Measurements from ENCODE around the gene C1QL2. TPM values are rescaled to one million over a fixed set of nuclear protein-coding genes. Genes with fewer than 3 reads are reported as not detected.

The C1QL2 gene
- total and polyA plus RNA-seq, 4 donors: 0.03 to 0.31 TPM; not detected in 2

DNA sequence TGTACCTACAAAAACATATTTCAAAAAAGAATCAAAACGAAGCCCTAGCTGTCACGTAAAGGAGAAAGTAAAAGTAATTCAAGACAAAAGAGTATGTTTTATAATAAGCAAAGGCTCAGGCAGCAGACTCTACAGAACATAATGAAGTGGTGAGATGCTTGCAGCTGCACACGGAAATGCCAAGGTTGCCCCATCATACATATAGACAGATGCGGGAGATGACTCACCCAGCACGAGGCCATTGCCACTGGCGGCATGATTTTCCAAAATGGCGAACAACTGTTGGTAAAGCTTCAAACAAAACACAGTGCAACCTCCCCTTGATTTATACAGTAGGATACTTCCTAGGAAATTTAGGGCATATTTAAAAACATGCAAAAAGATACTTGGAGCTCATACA, 26.0 kb upstream of the C1QL2 start:
- Histone ChIP-seq H3K27me3 (ENCODE audit: control insufficient read depth in 3 of 3, insufficient read depth in 3 of 3, low read length in 2 of 3) (peaks cover 0 to 6% (median 0%) of the 10 kb centered on the region in 3 donors), H3K9ac (ENCODE audit: insufficient read depth in 1 of 2, low read length in 2 of 2) (no peak overlapping the region), H3K4me3 (no peak overlapping the region), H3K36me3 (ENCODE audit: control insufficient read depth in 4 of 4, insufficient read depth in 4 of 4, low read length in 4 of 4) (no peaks in the 10 kb centered on the region), H3K27ac (ENCODE audit: low read depth in 1 of 2, low read length in 1 of 2) (no peak overlapping the region), H3K4me1 (ENCODE audit: control insufficient read depth in 5 of 5, insufficient read depth in 5 of 5, low read length in 5 of 5) (no peaks in the 10 kb centered on the region), H3K9me3 (ENCODE audit: control insufficient read depth in 4 of 4, insufficient read depth in 3 of 4, low read length in 3 of 4) (no peaks in the 10 kb centered on the region)
- WGBS, 2 donors: 92 to 96% methylated on average over 7 of the region's 7 CpGs
- DNase-seq: no peak
- no peak for ATAC-seq (ENCODE audit: insufficient read depth, low FRiP score)
- TF ChIP-seq, protein P1, sequence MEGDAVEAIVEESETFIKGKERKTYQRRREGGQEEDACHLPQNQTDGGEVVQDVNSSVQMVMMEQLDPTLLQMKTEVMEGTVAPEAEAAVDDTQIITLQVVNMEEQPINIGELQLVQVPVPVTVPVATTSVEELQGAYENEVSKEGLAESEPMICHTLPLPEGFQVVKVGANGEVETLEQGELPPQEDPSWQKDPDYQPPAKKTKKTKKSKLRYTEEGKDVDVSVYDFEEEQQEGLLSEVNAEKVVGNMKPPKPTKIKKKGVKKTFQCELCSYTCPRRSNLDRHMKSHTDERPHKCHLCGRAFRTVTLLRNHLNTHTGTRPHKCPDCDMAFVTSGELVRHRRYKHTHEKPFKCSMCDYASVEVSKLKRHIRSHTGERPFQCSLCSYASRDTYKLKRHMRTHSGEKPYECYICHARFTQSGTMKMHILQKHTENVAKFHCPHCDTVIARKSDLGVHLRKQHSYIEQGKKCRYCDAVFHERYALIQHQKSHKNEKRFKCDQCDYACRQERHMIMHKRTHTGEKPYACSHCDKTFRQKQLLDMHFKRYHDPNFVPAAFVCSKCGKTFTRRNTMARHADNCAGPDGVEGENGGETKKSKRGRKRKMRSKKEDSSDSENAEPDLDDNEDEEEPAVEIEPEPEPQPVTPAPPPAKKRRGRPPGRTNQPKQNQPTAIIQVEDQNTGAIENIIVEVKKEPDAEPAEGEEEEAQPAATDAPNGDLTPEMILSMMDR (IDR thresholded peaks at IDR 0.05; ENCODE audit: control extremely low read depth, extremely low read depth): no peak

DNA sequence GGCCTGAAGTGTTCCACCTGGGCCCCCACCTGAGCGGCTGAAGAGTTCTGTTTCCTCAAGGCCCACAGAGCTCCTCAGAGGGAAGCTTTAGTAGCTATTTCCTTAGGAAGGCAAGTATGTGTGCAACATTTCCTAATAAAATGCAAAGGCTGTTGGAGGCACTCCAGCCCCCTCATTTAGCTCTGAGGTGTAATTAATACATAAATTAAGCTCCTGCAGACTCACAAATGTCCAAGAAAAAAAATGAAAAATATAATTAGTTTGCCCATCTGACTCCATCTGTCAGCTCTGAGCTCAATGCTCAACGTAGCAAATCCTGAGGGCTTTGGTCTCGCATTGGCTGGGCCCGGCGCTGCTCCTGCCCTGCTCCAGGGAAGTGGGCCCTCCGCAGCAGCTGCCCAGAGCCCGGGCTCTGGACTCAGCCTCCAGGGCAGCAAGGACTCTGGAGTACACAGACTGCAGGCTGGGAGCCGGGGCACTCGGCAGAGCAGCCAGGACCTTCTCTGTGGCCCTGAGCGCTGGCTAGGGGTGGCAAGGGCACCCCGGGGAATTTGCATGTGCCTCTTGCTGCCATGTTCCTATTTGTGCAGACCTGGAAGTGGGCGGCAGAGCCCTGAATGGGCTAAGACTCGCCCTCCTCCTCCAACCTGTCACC, 23.4 kb upstream of the C1QL2 start:
- H3K9me3 ChIP-seq (ENCODE audit: control insufficient read depth in 4 of 4, insufficient read depth in 3 of 4, low read length in 3 of 4): no peaks in the 10 kb centered on the region
- no peak overlapping the region for H3K4me3 ChIP-seq
- H3K27me3 ChIP-seq (ENCODE audit: control insufficient read depth in 3 of 3, insufficient read depth in 3 of 3, low read length in 2 of 3): no peaks in the 10 kb centered on the region
- ATAC-seq (ENCODE audit: insufficient read depth, low FRiP score): no peak
- no peak overlapping the region for H3K27ac ChIP-seq (ENCODE audit: low read depth in 1 of 2, low read length in 1 of 2)
- H3K9ac ChIP-seq (ENCODE audit: insufficient read depth in 1 of 2, low read length in 2 of 2): no peak overlapping the region
- no peaks in the 10 kb centered on the region for H3K36me3 ChIP-seq (ENCODE audit: control insufficient read depth in 4 of 4, insufficient read depth in 4 of 4, low read length in 4 of 4)
- TF ChIP-seq, protein P1 (IDR thresholded peaks at IDR 0.05; ENCODE audit: control extremely low read depth, extremely low read depth): no peak
- H3K4me1 ChIP-seq (ENCODE audit: control insufficient read depth in 5 of 5, insufficient read depth in 5 of 5, low read length in 5 of 5): no peaks in the 10 kb centered on the region
- 87 to 90% methylated on average over 13 of the region's 13 CpGs for WGBS, 2 donors
- DNase-seq: no peak

DNA sequence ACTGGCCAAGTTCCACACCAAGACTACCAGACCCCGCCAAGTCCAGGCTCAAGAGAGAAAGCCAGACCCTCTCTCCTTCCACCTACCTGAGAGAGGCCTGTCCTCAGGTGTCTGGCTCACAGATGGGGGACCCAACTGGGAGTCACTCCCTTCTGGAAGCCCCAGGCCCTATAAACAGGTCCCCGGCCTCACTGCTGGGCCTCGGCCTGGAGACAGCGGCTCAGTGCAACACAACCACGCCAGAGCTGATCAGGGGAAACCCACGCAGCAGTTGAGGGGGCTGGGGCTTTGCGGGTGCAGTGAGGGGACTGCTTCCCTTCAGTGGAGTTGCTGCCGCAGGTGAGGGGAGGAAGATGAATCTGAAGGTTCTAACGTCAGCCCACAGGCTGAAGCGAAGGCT, 22.8 kb upstream of the C1QL2 start:
- DNase-seq: no peak
- TF ChIP-seq, protein P1 (IDR thresholded peaks at IDR 0.05; ENCODE audit: control extremely low read depth, extremely low read depth): no peak

DNA sequence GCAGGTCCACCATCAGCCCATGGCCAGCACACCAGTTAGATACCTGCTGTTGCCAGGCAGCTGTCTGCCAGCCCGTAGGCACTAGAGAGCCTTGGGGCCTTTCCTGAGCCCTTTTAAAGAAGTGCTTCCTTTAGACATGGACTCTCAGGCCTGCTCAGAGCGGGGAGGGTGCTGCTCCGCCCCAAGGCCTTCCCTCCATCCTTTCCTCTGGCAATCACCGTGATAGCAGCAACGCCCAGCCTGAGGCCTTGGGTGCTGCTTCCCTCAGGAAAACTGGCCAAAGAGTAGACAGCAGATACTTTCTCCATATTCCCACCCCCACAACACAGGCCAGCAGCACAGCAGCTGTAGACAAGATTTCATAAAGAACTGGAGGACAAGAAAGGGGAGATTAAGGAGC, 22.3 kb upstream of the C1QL2 start:
- Histone ChIP-seq H3K9ac (ENCODE audit: insufficient read depth in 1 of 2, low read length in 2 of 2) (no peak overlapping the region), H3K4me1 (ENCODE audit: control insufficient read depth in 5 of 5, insufficient read depth in 5 of 5, low read length in 5 of 5) (no peaks in the 10 kb centered on the region), H3K27me3 (ENCODE audit: control insufficient read depth in 3 of 3, insufficient read depth in 3 of 3, low read length in 2 of 3) (no peaks in the 10 kb centered on the region), H3K4me3 (no peak overlapping the region), H3K36me3 (ENCODE audit: control insufficient read depth in 4 of 4, insufficient read depth in 4 of 4, low read length in 4 of 4) (no peaks in the 10 kb centered on the region), H3K27ac (ENCODE audit: low read depth in 1 of 2, low read length in 1 of 2) (no peak overlapping the region), H3K9me3 (ENCODE audit: control insufficient read depth in 4 of 4, insufficient read depth in 3 of 4, low read length in 3 of 4) (no peaks in the 10 kb centered on the region)
- DNase-seq (no peak), ATAC-seq (ENCODE audit: insufficient read depth, low FRiP score) (no peak)
- TF ChIP-seq, protein P1 (IDR thresholded peaks at IDR 0.05; ENCODE audit: control extremely low read depth, extremely low read depth): no peak
- WGBS, 2 donors: 82 to 84% methylated on average over 5 of the region's 5 CpGs

More for the DNA sequence above, 22.8 kb upstream of the C1QL2 start:
- 90 to 94% methylated on average over 10 of the region's 10 CpGs for WGBS, 2 donors
- H3K4me1 ChIP-seq (ENCODE audit: control insufficient read depth in 5 of 5, insufficient read depth in 5 of 5, low read length in 5 of 5): no peaks in the 10 kb centered on the region
- H3K36me3 ChIP-seq (ENCODE audit: control insufficient read depth in 4 of 4, insufficient read depth in 4 of 4, low read length in 4 of 4): no peaks in the 10 kb centered on the region
- no peak for ATAC-seq (ENCODE audit: insufficient read depth, low FRiP score)
- H3K9me3 ChIP-seq (ENCODE audit: control insufficient read depth in 4 of 4, insufficient read depth in 3 of 4, low read length in 3 of 4): no peaks in the 10 kb centered on the region
- H3K27ac ChIP-seq (ENCODE audit: low read depth in 1 of 2, low read length in 1 of 2): no peak overlapping the region
- H3K4me3 ChIP-seq: no peak overlapping the region
- no peak overlapping the region for H3K9ac ChIP-seq (ENCODE audit: insufficient read depth in 1 of 2, low read length in 2 of 2)
- H3K27me3 ChIP-seq (ENCODE audit: control insufficient read depth in 3 of 3, insufficient read depth in 3 of 3, low read length in 2 of 3): no peaks in the 10 kb centered on the region
